ENCODE measurements around the gene RNF175. TPM values are rescaled to one million over a fixed set of nuclear protein-coding genes. Genes with fewer than 3 reads are reported as not detected.

The RNF175 gene
- total RNA-seq, 2 donors from 2014 or later, result not detected

DNA sequence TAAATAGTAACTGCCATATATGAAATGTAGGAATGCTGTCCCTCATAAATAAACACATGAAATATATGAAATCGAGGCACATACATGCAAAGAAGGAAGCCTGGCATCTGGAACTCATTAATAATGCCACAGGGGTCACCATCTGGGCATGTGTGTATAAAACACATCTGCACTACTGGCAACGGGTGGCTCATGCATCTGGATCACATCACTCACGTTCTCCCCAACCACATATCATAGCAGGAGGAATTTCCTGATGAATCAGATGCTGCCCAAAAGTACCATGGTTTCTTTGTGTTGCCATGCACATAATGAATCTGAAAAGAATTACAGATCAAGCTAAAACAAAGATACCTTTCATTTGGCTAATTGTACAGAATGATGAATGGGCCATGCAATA lies 28.6 kb downstream of the RNF175 start:
- no peaks in the 10 kb centered on the region for H3K36me3 ChIP-seq (replicated peaks in 1 of 2; ENCODE audit: insufficient read depth in 1 of 2, low read depth in 2 of 2)
- no peaks in the 10 kb centered on the region for H3K4me1 ChIP-seq
- no peak overlapping the region for H3K27ac ChIP-seq
- no peak overlapping the region for H3K4me3 ChIP-seq
- H3K27me3 ChIP-seq, result no peaks in the 10 kb centered on the region
- WGBS, 2 donors, result 18 to 20% methylated on average over 3 of the region's 3 CpGs
- DNase-seq (no peak), ATAC-seq (no peak)
- intact Hi-C loops (cut with DNase I), result no loop called here
- no peaks in the 10 kb centered on the region for H3K9me3 ChIP-seq
- no peak for TF ChIP-seq POLR2A (IDR thresholded peaks at IDR 0.05)
- TF ChIP-seq, protein P1, sequence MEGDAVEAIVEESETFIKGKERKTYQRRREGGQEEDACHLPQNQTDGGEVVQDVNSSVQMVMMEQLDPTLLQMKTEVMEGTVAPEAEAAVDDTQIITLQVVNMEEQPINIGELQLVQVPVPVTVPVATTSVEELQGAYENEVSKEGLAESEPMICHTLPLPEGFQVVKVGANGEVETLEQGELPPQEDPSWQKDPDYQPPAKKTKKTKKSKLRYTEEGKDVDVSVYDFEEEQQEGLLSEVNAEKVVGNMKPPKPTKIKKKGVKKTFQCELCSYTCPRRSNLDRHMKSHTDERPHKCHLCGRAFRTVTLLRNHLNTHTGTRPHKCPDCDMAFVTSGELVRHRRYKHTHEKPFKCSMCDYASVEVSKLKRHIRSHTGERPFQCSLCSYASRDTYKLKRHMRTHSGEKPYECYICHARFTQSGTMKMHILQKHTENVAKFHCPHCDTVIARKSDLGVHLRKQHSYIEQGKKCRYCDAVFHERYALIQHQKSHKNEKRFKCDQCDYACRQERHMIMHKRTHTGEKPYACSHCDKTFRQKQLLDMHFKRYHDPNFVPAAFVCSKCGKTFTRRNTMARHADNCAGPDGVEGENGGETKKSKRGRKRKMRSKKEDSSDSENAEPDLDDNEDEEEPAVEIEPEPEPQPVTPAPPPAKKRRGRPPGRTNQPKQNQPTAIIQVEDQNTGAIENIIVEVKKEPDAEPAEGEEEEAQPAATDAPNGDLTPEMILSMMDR (IDR thresholded peaks at IDR 0.05), result no peak

DNA sequence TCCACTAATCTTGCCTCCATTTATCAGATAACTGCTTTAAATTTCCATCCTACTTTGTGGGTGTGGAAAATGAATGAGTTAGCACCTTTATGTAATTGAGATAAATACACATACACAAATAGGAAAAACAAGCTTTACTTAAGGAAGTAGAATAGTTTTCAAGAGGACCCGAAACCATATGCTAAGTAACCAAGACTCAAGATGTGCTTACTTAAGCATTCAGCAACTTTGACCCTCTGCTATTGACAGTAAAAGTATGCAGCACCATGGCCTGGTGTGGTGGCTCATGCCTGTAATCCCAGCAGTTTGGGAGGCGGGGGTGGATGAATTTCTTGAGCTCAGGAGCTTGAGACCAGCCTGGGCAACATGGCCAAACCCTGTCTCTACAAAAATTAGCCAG lies 29.9 kb downstream of the RNF175 start:
- ATAC-seq (no peak), DNase-seq (no peak)
- WGBS, 2 donors, result 65 to 78% methylated on average over 2 of the region's 2 CpGs
- no peaks in the 10 kb centered on the region for H3K9me3 ChIP-seq
- intact Hi-C loops (cut with DNase I), result no loop called here
- no peak overlapping the region for H3K4me3 ChIP-seq
- TF ChIP-seq POLR2A (IDR thresholded peaks at IDR 0.05), result no peak
- TF ChIP-seq, protein P1 (IDR thresholded peaks at IDR 0.05), result no peak
- peak overlapping the region in 1 of 4 donors; percentile 26 for H3K27ac ChIP-seq
- no peaks in the 10 kb centered on the region for H3K27me3 ChIP-seq
- no peaks in the 10 kb centered on the region for H3K4me1 ChIP-seq
- H3K36me3 ChIP-seq (replicated peaks in 1 of 2; ENCODE audit: insufficient read depth in 1 of 2, low read depth in 2 of 2), result no peaks in the 10 kb centered on the region

DNA sequence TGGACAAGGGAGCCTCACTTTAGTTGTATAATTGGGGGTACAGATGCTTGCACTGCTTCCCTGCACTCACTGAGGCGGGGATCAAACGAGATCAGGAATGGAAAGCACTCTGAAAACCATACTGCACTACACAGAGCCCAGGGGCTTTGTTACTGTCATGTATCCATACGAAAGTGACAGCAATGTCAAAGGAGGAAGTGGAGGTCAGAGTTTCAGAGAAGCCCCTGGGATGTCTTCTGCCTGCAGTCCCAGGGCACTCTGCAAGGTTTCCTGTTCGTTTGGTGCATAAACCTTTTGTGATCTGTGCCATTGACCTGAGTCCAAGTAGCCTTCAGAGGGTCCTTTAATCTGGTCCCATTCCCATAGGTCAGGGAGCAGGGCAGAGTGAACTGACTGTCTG lies 31.2 kb downstream of the RNF175 start:
- WGBS, 2 donors, result 57 to 84% methylated on average over 4 of the region's 4 CpGs
- H3K4me3 ChIP-seq, result no peak overlapping the region
- H3K27ac ChIP-seq, result no peak overlapping the region
- H3K27me3 ChIP-seq, result no peaks in the 10 kb centered on the region
- intact Hi-C loops (cut with DNase I), result no loop called here
- ATAC-seq (no peak), DNase-seq (no peak)
- H3K36me3 ChIP-seq (replicated peaks in 1 of 2; ENCODE audit: insufficient read depth in 1 of 2, low read depth in 2 of 2), result no peaks in the 10 kb centered on the region
- TF ChIP-seq POLR2A (IDR thresholded peaks at IDR 0.05), result no peak
- TF ChIP-seq, protein P1 (IDR thresholded peaks at IDR 0.05), result no peak
- no peaks in the 10 kb centered on the region for H3K9me3 ChIP-seq
- no peaks in the 10 kb centered on the region for H3K4me1 ChIP-seq

DNA sequence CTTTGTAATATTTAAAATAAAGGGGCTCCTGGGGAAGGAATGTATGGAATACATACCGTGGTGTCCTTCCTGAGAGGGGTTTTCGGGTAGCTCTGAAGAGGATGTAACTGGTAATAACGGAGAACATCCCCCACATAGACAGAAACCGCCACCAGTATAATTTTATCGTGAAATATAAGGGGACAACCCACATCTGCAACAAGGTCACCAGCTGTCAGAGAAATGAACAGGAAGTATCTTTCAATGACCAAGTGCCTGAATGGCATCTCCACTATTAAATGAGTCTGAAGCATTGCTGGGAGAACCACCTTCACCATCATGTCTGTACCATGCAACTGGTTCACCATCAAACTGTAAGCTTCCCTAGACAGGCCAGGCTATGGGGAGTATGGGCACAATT lies 31.7 kb downstream of the RNF175 start:
- 82 to 83% methylated on average over 5 of the region's 5 CpGs for WGBS, 2 donors
- intact Hi-C loops (cut with DNase I), result no loop called here
- TF ChIP-seq, protein P1 (IDR thresholded peaks at IDR 0.05), result no peak
- no peak for TF ChIP-seq POLR2A (IDR thresholded peaks at IDR 0.05)
- Histone ChIP-seq H3K4me3 (no peak overlapping the region), H3K36me3 (replicated peaks in 1 of 2; ENCODE audit: insufficient read depth in 1 of 2, low read depth in 2 of 2) (no peaks in the 10 kb centered on the region), H3K27ac (no peak overlapping the region), H3K4me1 (no peaks in the 10 kb centered on the region), H3K9me3 (no peaks in the 10 kb centered on the region), H3K27me3 (no peaks in the 10 kb centered on the region)
- DNase-seq (no peak), ATAC-seq (no peak)

DNA sequence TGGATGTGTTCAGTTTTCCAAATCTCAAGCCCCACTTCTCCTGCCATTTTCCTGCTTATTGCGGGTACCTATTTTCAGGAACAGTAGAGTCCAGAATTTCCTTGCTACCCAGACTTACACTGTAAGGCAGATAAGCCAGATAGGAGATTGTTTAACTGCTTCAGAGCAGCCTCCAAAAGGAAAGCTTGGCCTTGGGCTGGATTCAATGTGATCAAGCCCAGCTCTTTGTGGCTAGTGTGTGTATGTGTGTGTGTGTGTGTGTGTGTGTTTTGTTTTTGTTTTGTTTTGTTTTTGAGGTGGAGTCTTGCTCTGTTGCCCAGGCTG lies 34.0 kb downstream of the RNF175 start:
- DNase-seq (no peak), ATAC-seq (no peak)
- no peaks in the 10 kb centered on the region for H3K9me3 ChIP-seq
- H3K27me3 ChIP-seq, result no peaks in the 10 kb centered on the region
- no peaks in the 10 kb centered on the region for H3K36me3 ChIP-seq (replicated peaks in 1 of 2; ENCODE audit: insufficient read depth in 1 of 2, low read depth in 2 of 2)
- 88 to 92% methylated on average over 1 of the region's 1 CpG for WGBS, 2 donors
- no peak overlapping the region for H3K4me3 ChIP-seq
- intact Hi-C loops (cut with DNase I), result no loop called here
- no peak overlapping the region for H3K27ac ChIP-seq
- no peaks in the 10 kb centered on the region for H3K4me1 ChIP-seq
- TF ChIP-seq, protein P1 (IDR thresholded peaks at IDR 0.05), result no peak
- TF ChIP-seq POLR2A (IDR thresholded peaks at IDR 0.05), result no peak
